ENCODE data around the gene MBLAC1.

- TF ChIP-seq CTCF (conservative IDR thresholded peaks at IDR 0.05; ENCODE audit: low read depth, low read length) = no peak
- no peak for TF ChIP-seq RAD21 (IDR thresholded peaks at IDR 0.05; ENCODE audit: low read length)
- no peak for TF ChIP-seq RFX5 (IDR thresholded peaks at IDR 0.05; ENCODE audit: low read depth, low read length)
- TF ChIP-seq CEBPB (IDR thresholded peaks at IDR 0.05; ENCODE audit: low read depth, low read length) = no peak
- no peak for TF ChIP-seq POLR2A (IDR thresholded peaks at IDR 0.05; ENCODE audit: low read depth, low read length)
- no peak for TF ChIP-seq MAZ (IDR thresholded peaks at IDR 0.05; ENCODE audit: borderline replicate concordance, low read depth, low read length)
- no peak for TF ChIP-seq MXI1 (IDR thresholded peaks at IDR 0.05; ENCODE audit: borderline replicate concordance, low read depth, low read length)
- no peak for TF ChIP-seq CHD1 (IDR thresholded peaks at IDR 0.05; ENCODE audit: low read depth, low read length)
- TF ChIP-seq ELK1 (IDR thresholded peaks at IDR 0.05; ENCODE audit: borderline replicate concordance, low read depth, low read length) = no peak
- no peak for TF ChIP-seq USF2 (IDR thresholded peaks at IDR 0.05; ENCODE audit: low read depth, low read length)
- TF ChIP-seq SMC3 (IDR thresholded peaks at IDR 0.05; ENCODE audit: low read depth, low read length) = no peak
Observed at GRCh38 chr7:100166970-100167911, 40.5 kb downstream of the MBLAC1 start.
